Esophagus muscularis mucosa (tissue), 4 donors: ENCODE measurements around the gene TOX4.

ENCODE experiments used
- CTCF ChIP-seq, 3 experiments: fragments of 200-600 bp in 2 of 3; fragments of 450-650 bp in 1 of 3; sonication (generic) in 2 of 3; IDR thresholded peaks; one replicate each; pipeline ENCODE4 v1.5.1; 2017 to 2019; ENCODE audit warnings: antibody characterized with exemption in 3 of 3, mild to moderate bottlenecking in 2 of 3, moderate library complexity in 1 of 3
- EP300 ChIP-seq: sonication (generic); formaldehyde crosslinking; IDR thresholded peaks from one replicate; pipeline ENCODE4 v1.6.1; 2017; ENCODE audit warnings: antibody characterized with exemption
- POLR2A ChIP-seq: fragments of 450-650 bp; IDR thresholded peaks from one replicate; pipeline ENCODE4 v1.6.1; 2017; ENCODE audit warnings: antibody characterized with exemption, moderate library complexity, mild to moderate bottlenecking, low read depth

GRCh38 chr14:21428930-21429329 is 48.1 kb upstream of the TOX4 start:
- TF ChIP-seq EP300 = no peak
- no peak for TF ChIP-seq CTCF (IDR thresholded peaks at IDR 0.05)
- no peak for TF ChIP-seq POLR2A
